GM21367 (cell line): ENCODE measurements around the gene RHBDF2.

ENCODE experiments used
- ATAC-seq: cut with Tn5 transposase; IDR thresholded peaks from one replicate; pipeline ENCODE4 v1.9.1; 2021; ENCODE audit not compliant: unreplicated experiment

Gene RHBDF2

DNA sequence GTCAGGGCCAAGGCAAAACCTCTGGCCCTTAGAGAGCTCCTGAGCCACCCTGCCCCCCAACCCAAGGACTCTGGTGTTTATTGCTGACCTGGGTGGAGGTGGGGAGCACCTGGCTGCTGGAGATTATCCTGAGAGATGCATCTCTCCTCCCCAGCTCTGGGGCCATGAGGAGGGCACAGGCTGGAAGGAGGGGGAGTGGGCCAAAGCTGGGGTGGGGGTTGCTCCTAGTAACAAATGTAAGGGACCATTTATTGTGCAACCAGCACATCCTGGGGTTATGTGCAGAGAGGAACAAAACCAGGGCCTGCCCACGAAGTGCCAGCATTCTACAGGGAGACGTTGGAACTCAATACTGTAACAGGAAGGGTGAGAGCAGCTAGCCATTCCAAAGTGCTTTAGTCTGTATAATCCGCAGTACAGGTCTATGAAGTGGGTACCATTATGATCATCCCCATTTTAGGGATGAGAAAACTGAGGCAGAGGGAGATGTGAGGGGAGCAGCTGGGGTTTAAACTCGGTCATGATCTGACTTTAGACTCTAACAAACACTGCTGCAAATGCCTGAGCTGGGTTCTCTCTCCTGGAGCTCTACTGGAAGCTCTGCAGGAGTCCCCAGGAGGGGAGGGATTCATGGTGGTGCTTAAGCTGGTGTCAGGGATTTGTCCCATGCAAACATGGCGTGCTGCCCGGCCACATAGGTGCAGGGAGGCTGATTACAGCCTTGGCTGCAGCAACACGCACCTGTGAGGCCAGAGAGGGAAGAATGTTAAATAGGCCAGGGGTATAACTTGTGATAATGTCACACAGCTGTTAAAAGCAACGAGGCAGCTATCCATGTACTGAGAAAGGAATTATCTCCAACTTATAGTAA, 1.4 kb upstream of the RHBDF2 start:
- no peak for ATAC-seq

DNA sequence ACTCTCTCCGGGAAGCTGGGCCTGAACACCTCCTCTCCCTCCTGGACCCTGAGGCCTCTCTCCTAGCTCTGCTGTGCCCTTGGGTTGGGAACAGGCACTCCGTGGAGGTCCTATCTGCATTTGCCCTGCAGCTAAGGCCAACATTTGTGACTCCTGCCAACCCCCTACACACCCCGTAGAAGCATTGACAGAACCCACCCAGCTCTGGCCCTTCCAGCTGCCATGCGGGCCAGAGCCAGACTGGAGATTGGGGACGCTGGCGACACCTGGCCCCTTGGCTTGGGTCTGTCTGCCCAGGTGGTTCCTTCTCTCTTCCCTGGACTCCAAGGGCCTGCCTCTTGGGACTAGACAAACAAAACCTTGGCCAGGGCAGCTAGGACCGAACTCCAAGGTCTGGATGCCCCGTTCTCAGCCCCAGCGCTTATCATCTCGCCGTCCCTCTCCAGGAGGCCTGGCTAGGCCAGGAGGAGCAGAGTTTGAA, 644 bp upstream of the RHBDF2 start:
- no peak for ATAC-seq

DNA sequence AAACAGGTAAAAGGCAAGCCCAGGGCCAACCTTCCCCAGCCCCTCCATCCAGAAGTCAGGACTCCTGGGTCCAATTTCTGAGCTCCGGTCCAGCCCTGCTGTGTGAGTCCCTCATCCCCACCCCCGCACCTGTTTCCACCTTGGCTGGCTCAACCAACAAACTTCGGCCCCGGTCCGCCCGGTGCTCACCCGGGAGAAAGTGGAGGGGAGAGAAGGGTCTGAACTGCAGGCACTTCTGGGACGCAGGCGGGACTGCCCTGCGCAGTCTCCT, 541 bp downstream of the RHBDF2 start:
- no peak for ATAC-seq

DNA sequence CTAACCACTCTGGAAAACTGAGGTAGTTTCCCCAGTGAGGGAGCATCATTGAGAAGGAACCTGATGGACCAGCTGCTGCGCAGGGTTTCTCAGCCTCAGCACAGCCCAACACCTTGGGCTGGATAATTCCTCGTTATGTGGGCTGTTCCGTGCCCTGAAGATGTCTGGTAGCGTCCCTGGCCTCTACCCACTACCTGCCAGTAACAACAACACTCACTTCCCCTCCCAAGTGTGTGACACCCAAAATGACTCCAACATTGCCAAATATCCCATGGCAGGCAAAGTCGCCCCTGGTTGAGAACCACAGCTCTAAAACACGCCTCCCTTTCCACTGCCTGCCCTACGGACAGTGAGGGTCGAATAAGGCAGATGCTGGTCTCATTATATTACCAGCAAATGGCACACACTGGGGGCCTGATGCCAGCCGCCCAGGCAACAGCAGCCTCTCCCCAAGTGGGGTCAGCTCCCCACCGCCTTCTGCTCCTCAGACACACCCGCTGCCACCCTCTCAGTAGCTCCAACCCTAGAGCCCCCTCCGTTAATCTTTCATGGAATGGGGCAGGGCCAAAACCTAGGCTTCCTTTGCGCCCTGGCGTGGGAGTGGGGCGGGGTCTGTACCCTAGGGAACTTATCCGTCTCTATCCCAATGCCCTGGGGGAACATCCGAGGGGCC, 1.0 kb downstream of the RHBDF2 start:
- no peak for ATAC-seq

DNA sequence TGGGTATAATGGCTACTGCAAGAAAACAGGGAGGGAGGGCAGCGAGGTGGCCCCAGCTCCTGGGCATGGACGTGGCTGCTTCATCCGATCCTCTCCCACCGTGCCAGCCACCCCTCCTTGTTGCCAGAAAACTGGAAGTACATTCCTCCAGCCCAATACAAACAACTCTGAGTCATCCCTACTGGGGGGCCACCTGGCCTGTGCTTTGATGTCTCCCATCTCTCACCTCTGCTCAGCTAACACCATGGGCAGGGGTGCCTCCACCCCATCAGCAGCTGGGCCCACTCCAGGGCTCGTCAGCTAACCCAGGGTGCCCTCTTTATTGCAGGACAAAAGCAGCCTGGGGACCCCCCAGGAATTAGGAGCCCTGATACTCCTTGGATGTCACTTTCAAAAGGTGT, 2.0 kb downstream of the RHBDF2 start:
- ATAC-seq = no peak

DNA sequence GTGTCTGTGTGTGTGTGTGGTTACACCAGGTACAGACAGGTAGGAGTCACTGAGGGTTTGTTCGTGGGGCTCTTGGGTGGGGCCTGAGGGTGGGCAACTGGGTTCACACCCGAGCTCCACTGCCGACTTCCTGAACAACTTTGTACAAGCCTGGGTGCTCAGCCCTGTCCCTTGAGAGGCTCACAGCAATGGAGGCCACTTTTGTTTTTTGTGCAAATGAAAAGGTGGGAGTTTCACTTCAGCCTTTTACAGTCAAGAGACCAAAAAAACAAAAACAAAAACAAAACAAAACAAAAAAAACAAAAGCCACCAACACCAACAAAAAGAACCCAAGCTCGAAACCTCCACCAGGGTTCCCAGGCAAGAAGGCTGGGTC, 2.4 kb downstream of the RHBDF2 start:
- no peak for ATAC-seq

DNA sequence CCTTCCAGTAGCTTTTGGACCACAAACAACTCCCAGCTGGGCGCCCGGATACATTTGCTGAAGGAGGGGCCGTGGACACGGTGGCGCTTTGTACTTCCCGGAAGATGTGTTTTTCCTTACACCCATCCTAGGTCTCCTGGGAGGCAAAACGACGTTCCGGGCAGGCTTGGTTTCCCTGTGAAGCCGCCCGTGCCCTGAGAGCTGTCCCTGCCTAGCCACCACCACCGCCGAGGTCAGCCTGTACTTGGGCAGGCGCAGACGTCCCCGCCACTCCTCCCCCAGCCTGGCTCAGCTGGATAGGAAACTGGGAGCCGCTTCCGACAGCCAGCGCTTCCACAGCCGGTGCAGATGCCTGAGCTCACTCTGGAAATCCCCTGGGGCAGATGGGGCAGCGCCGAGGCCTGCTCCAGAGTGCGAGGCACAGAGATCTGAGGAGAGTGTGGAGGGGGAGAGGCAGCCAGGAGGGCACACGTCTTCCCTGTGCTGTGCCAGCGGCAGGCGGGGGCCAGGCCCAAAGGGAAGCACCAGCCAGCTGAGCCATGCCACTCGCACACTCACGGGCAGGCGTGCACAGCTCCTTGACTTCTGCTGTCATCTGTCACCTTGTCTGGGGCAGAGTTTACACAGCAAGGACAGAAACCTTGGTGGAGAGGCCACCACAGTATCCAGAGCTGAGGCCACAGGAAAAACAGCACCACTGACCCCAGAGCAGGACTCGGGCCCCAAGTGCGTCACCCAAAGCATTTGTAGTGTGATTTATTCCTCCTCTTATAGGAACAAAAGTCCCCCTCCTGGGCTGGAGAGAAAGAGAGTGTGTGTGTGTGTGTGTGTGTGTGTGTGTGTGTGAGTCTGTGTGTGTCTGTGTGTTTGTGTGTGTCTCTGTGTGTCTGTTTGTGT, 3.0 kb downstream of the RHBDF2 start:
- no peak for ATAC-seq

DNA sequence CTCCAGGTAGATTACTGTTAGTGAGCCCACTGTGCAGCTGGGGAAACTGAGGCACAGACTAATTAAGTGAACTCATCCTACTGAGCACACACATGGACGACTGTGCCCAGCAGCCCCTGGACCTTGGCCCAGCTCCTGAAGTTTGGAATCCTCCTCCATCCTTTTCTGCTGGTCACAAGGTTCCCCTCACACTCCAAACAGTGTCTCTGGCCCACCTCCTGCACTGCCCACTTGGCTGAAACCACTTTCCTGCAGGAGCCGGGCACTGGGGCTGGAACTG, 3.6 kb downstream of the RHBDF2 start:
- no peak for ATAC-seq

DNA sequence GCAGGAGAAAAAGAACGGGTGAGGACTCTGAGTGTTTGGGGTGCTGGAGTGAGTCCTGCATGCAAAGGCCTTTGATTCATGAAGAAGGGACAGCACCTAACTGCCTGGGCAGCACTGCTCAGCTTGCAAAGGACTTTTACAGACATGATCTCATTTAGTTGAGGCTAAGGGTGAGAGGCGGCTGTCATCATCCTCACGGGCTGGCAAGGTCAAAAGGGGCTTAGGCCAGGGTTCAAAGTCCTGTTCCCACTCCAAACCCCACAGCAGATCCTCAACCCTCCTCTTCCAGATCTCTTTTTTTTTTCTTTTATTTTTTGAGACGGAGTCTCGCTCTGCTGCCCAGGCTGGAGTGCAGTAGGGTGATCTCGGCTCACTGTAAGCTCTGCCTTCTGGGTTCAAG, 4.8 kb downstream of the RHBDF2 start:
- no peak for ATAC-seq

DNA sequence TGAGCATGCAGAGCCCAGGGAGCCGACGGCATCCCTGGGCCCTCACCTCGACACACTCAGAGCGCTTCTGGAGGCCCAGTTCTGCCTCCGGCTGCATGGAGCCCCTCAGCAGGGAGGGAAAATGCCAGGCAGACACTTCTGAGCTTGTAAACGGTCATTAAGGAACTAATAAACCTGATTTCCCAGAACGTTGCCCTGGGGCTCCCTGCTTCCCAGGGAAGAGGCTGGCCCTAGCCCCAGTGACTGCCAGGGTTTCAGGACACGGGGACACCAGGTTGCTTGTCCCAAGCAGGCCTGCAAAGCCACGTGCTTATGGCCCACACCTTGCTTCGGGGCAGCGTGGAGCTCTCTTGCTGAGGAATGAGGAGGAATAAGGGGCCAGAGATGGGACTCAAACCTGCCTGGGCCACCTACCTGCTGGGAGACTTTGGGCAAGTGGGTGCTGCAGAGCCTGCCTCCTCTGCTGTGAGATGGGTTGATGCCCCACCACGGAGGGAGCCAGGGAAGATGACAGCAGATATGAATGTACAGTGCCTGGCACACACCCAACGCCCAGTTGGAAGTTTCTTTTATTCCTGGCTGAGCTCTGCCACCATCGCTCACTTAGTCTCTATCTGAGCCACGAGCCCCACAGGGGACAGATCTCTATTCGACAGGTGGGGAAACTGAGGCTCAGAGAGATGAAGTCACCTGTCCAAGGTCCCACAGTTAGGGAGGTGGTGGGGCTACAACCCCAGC, 5.4 kb downstream of the RHBDF2 start:
- ATAC-seq = no peak

DNA sequence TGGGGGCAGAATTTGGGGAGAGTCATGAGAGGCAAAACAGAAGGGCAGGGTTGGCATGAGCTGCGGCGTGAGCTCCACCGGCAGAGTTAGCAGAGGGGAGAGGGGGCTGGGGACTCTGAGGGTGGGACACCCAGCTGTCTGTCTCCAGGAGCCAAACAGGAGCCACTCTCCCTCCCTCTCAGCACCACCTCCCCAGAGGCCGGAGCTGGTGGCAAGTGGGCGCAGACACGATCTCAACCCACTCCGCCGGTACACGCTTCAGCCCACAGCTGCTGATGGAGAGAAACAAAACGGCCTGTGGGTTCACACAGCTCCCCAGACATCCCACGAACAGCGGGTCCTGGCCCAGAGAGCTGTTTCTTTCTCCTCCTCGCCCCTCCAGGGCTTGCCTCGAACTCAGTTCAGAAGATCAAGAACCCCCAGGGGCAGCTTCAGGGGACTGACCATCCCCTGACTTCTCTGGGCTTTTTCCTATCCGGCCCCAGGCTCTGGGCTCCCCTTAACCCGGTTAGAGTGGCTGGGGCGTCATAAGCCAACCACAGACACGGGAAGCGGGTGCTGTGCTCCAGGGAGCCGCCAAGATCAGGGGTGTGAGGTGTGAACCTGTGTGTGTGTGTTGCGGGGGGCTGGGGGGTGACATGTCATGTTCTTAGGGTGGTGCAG, 7.6 kb downstream of the RHBDF2 start:
- no peak for ATAC-seq

DNA sequence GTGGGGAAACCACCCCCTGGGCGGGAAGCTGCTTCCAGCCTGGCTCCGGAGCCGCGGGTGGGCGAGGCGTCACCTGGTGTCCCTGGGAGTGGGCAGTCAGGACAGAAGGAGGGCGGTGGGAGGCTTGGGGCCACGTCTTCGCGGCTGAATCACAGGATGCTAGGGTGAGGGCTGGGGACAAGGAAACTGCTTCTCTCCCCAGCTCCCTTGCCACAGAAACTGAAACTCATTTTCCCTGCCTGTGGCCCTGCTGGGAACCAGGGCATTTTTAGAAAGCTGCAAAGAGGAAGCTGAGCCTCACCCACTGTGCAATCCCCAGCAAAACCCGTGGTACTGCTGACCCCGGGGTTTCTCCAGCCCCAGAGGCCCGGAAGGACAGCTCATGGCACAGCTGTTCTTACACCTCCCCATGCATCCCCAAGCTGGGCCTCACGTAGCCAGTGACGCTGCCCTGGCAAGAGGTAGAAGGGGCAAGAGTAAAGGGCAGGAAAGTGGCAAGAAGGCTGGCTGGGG, 8.2 kb downstream of the RHBDF2 start:
- ATAC-seq = peak; percentile 29

DNA sequence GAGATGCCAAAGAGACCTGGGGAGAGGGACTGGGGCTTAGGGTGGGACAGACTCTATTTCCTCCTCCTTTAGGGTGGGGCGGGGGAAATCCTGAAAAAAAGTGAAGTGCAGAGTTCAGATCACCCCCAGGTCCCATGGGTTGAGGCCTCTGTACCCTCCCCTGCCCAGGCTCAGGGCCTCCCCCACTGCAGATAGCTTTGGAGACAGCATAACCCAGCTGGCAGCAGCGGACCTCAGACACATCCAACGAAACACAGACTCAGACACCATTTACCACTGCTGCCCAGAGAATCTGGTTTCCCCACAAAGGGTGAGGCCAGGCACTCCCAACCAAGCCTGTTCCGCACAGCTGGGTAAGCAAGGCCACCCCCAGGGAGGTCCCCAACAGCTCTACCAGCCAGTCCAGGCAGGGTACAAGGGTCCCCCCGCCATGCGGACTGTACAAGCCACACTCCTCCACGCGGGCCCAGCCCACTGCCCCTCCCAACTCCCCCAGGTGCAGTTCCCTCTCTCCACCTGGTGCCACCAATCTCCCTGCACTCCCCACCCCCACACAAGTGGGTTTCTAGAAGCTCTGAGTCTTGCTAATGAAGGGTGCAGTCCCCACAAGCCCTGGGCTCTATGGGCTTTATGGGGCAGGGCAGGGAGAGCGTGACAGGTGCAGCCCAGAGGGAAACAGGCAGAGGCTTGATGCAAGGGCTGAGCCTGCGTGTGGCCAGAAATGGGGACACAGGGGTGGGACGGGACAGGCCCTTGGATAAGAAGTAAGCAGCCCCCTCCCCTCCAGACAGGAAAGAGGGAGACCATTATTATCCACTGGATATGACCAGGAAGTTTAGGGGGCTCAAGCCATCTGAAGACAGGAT, 8.9 kb downstream of the RHBDF2 start:
- peak; percentile 35 for ATAC-seq

DNA sequence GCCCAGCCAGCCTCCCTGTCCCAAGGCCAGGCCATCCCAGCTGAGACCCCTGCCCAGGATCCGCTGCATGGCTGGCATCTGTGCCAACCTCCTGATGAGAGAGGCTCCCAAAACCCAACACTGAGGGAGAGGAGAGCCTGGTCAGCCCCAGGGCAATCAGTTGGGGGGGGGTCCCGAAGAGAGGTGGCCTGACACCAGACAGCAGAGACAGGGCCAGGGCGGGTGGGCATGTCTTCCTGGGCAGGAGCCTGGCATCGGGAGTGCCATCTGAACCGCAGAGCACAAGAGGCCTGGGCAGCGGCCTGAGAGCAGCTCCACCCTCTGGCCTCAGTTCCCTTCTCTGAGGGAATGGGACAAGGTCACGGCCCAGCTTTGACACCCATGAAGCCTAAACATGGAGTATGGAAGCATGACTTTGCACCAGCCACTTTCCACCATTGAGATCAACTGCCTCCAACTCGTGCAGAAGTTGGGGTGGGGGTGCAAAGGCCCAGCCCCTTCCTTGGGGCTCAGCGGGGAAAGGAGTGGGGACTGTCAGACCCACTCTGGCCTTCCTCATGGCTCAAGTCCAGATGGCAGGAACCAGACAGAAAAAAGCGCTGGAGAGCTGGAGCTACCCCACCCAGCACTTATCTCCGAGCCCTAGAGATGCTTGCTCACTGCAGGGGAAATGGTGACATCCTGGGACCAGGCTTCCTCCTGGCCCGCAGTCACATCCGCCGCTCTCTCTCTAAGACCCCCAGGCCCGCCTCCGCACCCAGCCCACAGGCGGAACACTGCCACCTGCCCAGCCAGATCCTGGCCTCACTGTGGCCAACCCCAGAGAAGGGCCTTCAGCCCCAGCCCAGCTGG, 9.7 kb downstream of the RHBDF2 start:
- peak; percentile 10 for ATAC-seq

DNA sequence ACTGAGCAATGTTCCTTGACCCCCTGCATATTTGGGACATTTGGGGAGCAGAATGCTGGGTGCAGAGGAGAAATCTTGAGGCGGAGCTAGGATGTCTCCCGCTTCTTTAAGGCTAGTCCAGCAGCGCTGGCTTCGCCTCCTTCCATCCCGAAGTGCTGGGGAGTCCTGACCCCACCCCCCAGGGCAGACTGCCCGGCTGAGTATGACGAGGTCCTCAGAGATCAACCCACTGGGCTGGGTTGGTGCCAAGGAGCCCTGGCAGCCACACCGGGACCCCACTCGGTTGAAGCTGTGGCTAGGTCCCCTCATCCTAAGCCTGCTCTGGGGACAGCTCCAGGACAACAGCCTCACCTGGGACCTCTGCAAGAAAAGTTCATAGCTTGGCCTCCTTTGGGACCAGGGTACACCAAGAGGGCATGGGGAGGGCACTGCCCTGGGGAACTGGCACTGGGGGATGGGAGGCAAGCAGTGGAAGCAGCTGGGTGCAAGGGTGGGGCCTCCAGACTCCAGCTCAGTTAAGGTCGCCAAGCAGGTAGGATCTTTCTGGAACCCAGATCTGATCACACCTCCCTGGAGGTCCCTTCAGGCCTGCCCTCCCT, 11.0 kb downstream of the RHBDF2 start:
- ATAC-seq = no peak

DNA sequence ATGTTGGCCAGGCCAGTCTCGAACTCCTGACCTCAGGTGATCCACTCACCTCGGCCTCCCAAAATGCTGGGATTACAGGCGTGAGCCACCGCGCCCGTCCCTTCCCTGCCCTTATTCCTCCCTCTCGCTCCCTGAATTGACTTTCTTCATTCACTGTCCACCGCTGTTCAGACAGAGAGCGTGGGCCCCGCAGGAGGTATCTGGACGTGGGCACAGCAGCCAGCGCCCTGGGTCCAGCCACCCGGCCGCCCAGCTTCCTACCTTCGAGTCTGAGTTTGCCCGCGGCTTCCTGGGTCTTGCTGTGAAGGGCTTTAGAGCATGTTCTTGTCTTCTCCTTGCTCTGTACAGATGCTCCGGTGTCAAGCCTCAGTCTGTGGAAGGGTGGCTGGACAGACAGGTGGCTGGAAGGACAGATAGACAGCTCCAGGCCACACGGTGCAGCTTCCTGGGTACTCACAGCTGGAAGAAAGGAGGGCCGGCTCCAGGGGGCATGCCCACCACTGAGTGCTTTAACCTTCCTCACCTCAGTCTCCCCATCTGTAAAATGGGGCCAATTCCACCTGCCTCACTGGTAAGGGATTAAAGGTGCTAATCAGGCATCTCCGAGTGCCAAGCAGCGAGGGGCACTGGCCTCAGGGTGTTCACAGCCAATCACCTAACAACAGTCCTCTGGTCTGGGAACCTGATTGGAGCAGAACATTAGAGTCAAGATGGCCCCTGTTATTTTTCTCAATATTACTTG, 13.6 kb downstream of the RHBDF2 start:
- no peak for ATAC-seq

DNA sequence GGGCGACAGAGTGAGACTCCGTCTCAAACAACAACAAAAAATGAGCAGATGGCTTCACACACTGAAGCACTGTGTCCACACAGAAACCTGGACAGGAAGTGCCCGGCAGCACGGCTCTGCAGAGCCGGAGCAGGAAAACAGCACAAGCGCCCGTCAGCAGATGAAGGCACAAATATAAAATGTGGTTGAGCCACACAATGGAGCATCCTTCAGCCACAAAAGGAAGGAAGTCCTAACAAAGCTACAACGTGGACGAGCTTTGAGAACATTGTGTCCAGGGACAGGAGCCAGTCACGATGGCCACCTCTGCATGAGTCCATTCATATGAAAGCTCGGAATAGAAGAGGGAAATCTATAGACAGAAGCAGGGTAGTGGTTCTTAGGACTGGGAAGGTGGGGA, 15.7 kb downstream of the RHBDF2 start:
- ATAC-seq = no peak
